Measurements from ENCODE around the gene NGRN. TPM values are rescaled to one million over a fixed set of nuclear protein-coding genes. Genes with fewer than 3 reads are reported as not detected.

NGRN gene
- total and polyA plus RNA-seq, 2 of the 4 experiments (the other 2 are of a cell fraction) = 39.6 to 46.2 TPM

DNA sequence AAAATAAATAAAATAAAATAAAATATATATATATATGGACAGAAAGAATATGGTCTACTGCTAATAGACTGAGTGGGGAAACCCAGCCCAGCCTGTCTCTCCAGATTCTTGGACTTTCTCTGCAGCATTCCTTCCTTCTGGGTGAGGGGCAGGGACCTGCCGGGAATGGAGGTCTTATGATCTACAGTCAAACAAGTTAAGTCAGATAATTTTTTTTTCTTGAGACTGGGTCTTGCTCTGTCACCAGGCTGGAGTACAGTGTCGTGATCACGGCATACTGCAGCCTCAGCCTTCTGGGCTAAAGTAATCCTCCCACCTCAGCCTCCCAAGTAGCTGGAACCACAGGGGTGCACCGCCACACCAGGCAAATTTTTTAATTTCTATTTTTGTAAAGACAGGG is 53.1 kb downstream of the NGRN start:
- no CpG with 5 or more reads among the region's 4 CpGs for WGBS, 2 experiments (ENCODE audit: extremely low coverage in 2 of 2, insufficient read length in 1 of 2)
- H4K8ac ChIP-seq (ENCODE audit: low read depth in 2 of 2, low read length in 2 of 2) = no peak overlapping the region
- no peak overlapping the region for H2BK120ac ChIP-seq (ENCODE audit: low read depth, low read length)
- ChIA-PET POLR2A (ENCODE audit: unreplicated experiment) (no interaction called here), CTCF (interaction anchor here (1.0 kb wide), 1 partner anchor 164 kb away, joined by 5 read pairs; no protein-coding TSS in a partner anchor)
- H3K23ac ChIP-seq (ENCODE audit: low read depth, low read length) = no peak overlapping the region
- H2AK9ac ChIP-seq (replicated peaks; ENCODE audit: low read depth, low read length, poor library complexity) = no peak overlapping the region
- no peak overlapping the region for H3K18ac ChIP-seq (ENCODE audit: low read depth, low read length)
- no peak overlapping the region for H3K9ac ChIP-seq (ENCODE audit: low read depth, low read length)
- H3K9me3 ChIP-seq (ENCODE audit: control insufficient read depth, insufficient read depth, low read length) = no peaks in the 10 kb centered on the region
- BruUV-seq (replicated peaks) = no TSS peak
- dilution Hi-C loops (cut with HindIII; ENCODE audit: low sequenced_read_pairs, unreplicated experiment) = no loop called here
- H3K36me3 ChIP-seq (ENCODE audit: control insufficient read depth, insufficient read depth, low read length) = no peaks in the 10 kb centered on the region
- no peak overlapping the region for H2BK5ac ChIP-seq (ENCODE audit: low read depth, low read length, poor library complexity, severe bottlenecking)
- H2BK20ac ChIP-seq (ENCODE audit: low read depth, low read length) = no peak overlapping the region
- H3K4me2 ChIP-seq (ENCODE audit: low read depth, low read length) = no peak overlapping the region
- no peak overlapping the region for H2AK5ac ChIP-seq (ENCODE audit: low read depth, low read length)
- no peak overlapping the region for H2BK15ac ChIP-seq (ENCODE audit: low read depth, low read length)
- H3K27me3 ChIP-seq (ENCODE audit: control insufficient read depth, insufficient read depth, low read length) = no peaks in the 10 kb centered on the region
- no peaks in the 10 kb centered on the region; the same call in 1 of the 2 replicates for H3K9me1 ChIP-seq (ENCODE audit: insufficient read depth, low read length)
- no peak overlapping the region for H3K27ac ChIP-seq (ENCODE audit: insufficient read depth, low read length)
- in situ Hi-C loops (cut with MboI; ENCODE audit: low sequenced_read_pairs) = loop anchor here (25.0 kb wide), 1 partner anchor 569 kb away; the partner anchor contains the start of gene FES
- no peak overlapping the region for H3K56ac ChIP-seq (ENCODE audit: extremely low read depth, insufficient read depth, low read length)
- no peak for ATAC-seq (ENCODE audit: low read depth)
- H3K79me1 ChIP-seq (ENCODE audit: low read depth in 1 of 2, low read length in 2 of 2) = no peaks in the 10 kb centered on the region
- no peak for DNase-seq
- H2AFZ ChIP-seq (replicated peaks; ENCODE audit: low read length, poor library complexity) = no peak overlapping the region
- H3K4ac ChIP-seq (ENCODE audit: low read depth, low read length) = no peak overlapping the region
- H3K4me3 ChIP-seq (ENCODE audit: insufficient read depth, low read depth, low read length) = no peak overlapping the region
- H3K4me1 ChIP-seq (ENCODE audit: control insufficient read depth, insufficient read depth, low read length) = peaks cover 6% of the 10 kb centered on the region
- no peak overlapping the region for H4K91ac ChIP-seq (ENCODE audit: insufficient read depth, low read depth, low read length)
- no peak overlapping the region for H3K14ac ChIP-seq (replicated peaks; ENCODE audit: low read depth, low read length)
- intact Hi-C loops (cut with micrococcal nuclease) = no loop called here
- H4K20me1 ChIP-seq (ENCODE audit: insufficient read depth, low read length) = no peaks in the 10 kb centered on the region
- no peak overlapping the region for H4K5ac ChIP-seq (ENCODE audit: low read depth, low read length)
- TF ChIP-seq NFE2L2 (IDR thresholded peaks at IDR 0.05; ENCODE audit: low read depth, low read length) = no peak
- TF ChIP-seq RFX5 (IDR thresholded peaks at IDR 0.05; ENCODE audit: low read depth, low read length) = no peak
- TF ChIP-seq BHLHE40 (IDR thresholded peaks at IDR 0.05; ENCODE audit: low read depth, low read length) = no peak
- TF ChIP-seq, protein P1, sequence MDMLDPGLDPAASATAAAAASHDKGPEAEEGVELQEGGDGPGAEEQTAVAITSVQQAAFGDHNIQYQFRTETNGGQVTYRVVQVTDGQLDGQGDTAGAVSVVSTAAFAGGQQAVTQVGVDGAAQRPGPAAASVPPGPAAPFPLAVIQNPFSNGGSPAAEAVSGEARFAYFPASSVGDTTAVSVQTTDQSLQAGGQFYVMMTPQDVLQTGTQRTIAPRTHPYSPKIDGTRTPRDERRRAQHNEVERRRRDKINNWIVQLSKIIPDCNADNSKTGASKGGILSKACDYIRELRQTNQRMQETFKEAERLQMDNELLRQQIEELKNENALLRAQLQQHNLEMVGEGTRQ (IDR thresholded peaks at IDR 0.05; ENCODE audit: low read depth, low read length) = no peak
- TF ChIP-seq CEBPB (IDR thresholded peaks at IDR 0.05; ENCODE audit: low read depth, low read length) = no peak
